HG02870 (cell line): Measurements from ENCODE around the gene OR5B21.

Source experiments
- ATAC-seq: cut with Tn5 transposase; IDR thresholded peaks from one replicate; pipeline ENCODE4 v1.9.1; 2021; ENCODE audit warnings: mild to moderate bottlenecking, moderate library complexity; ENCODE audit not compliant: unreplicated experiment

The OR5B21 gene

DNA sequence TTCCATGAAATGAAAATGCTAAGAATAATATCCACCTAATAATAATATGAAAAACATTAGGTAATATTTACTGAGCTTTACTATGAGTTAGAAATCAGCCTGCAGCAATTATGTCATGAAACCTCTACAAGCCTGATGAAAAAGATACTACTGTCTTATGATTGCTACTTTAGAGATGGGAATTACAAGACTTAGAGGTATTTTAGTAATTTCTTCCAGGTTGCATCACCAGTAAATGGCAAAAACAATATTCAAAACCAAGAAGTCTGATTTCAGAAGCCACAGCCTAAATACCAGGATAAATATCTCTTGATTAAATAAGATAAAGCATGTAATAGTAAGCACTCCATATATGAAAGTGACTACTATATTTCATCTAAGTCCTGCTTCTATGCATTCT is 13.8 kb downstream of the OR5B21 start:
- ATAC-seq: no peak

DNA sequence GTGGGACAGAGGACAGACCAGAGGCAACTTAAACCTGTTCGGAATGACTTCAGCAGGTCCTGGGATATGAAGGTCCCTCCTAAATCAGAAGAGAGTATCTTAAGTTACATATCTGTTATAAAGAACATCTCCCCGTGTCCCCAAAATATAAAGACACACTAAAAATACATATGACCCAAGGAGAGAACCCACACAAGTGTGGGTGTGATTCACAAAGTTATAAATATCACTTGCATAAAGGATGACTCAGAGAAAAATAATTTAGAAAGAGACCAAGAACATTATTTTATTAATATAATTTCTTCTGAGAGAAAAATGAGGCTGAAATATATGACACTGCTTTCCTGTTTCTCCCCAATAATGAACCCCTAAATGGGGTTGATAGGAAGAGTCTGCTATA is 14.2 kb downstream of the OR5B21 start:
- no peak for ATAC-seq

DNA sequence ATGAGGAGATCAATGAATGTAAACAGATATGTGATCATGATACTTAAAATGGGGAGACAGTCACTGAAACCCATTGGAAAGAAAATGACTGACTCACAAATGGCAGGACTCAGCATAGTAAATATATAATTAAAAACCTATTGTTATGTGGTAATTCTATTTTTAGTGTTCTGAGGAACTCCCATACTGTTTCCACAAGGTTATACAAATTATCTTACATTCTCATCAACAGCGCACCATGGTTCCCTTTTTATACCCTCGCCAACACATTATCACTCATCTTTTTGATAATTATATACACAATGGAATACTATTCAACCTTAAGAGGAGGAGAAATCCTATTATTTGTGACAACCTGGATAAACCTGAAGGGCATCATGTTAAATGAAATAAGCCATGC is 17.1 kb downstream of the OR5B21 start:
- no peak for ATAC-seq

DNA sequence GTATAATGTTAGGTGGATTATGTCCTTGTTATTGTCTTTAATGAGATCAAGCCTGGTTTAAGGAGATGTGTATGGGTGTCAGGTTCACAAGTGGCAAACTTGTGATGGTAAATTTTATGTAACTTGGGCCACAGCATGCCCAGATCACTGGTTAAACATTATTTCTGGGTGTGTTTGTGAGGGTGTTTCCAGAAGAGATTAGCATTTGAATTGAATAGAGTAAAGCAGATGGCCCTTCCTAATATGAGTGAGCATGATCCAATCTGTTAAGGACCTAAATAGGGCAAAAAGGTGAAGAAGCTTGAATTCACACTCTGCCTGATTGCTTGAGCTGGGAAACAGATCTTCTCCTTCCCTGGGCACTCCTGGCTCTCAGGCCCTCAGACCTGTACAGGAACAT is 20.7 kb downstream of the OR5B21 start:
- ATAC-seq: no peak

DNA sequence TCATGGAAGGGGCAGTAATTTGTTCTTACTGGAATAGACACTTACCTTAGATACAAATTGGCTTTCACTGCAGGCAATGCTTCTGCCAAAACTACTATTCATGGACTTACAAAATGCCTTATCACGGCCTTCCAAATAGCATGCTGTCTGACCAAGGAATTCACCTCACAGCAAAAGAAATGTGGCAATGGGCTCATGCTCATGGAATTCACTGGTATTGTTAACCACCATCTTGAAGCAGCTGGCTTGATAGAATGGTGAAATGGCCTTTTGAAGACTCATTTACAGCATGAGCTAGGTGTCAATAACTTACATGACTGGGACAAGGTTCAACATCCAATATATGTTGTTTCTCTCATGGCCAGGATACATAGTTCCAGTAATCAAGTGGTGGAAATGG is 21.9 kb downstream of the OR5B21 start:
- ATAC-seq: no peak

DNA sequence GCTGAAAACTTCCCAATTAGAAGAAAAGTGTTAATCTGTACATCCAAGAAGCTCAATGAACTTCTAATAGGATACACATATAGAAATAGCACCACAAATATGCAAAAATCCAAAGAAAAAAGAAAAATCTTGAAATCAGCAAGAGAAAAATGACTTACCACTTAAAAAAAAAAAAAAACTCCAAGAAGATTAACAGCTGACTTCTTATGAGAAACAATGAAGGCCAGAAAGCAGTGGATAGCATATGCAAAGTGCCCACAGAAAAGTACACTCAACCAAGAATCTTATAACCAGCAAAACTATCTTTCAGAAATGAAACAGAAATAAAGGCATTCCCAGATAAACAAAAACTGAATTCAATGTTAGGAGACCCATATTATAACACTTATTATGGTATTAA is 36.0 kb downstream of the OR5B21 start:
- no peak for ATAC-seq

DNA sequence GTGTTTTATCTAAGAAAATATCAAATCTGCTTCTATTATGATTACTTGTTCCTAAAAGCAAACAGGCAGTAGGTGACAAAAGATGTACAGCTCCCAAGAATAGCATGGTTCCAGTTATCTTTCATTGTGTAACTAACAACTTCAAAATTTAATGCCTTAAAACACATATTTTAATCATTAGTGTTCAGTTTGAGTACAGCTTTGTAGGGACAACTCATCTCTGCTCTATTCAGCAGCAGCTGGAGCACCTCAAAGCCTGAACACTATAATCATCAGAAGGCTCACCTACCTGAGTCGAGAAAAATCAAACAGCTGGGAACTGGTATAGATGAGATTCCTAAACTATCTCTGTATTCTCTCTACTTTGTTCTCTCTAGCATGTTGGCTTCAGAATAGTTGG is 41.6 kb downstream of the OR5B21 start:
- ATAC-seq: no peak

DNA sequence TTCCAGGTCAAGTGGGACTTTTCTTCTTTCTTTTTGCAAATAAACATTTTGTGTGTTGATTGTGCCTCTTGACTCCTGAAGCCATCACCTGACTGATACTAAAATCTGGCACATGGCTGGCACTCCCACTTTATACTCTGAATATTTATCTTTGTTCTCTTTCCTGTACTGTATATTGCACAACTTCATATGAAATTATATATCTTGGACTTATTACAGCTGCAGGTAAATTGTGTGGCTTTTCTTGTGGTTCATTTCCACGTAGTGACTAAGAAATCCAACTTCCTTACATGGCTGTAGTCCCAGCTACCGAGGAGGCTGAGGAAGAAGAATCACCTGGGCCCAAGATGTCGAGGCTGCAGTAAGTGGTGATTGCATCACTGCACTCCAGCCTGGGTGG is 42.2 kb downstream of the OR5B21 start:
- ATAC-seq: no peak
